Measurements from ENCODE around the gene GLOD5. TPM values are rescaled to one million over a fixed set of nuclear protein-coding genes. Genes with fewer than 3 reads are reported as not detected.

The GLOD5 gene
- polyA plus RNA-seq, 1 experiment: not detected

DNA sequence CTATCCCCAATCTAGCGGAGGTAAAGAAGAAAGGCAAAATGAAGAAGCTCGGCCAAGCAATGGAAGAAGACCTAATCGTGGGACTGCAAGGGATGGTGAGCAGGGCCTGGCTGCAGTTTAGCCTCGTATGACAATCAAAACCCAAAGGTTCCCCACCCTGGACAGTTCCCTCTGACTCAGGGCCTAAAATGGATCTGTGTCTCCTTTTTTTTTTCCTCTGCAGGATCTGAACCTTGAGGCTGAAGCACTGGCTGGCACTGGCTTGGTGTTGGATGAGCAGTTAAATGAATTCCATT, 41.3 kb downstream of the GLOD5 start:
- no peaks in the 10 kb centered on the region for H3K36me3 ChIP-seq (ENCODE audit: control insufficient read depth, insufficient read depth, low read length)
- ChIA-PET POLR2A (no interaction called here), CTCF (no interaction called here)
- no peaks in the 10 kb centered on the region for H3K27me3 ChIP-seq (ENCODE audit: control insufficient read depth, insufficient read depth, low read length)
- H3K4me3 ChIP-seq (ENCODE audit: low read depth, low read length): peak overlapping the region; percentile 78
- TF ChIP-seq, protein P1, sequence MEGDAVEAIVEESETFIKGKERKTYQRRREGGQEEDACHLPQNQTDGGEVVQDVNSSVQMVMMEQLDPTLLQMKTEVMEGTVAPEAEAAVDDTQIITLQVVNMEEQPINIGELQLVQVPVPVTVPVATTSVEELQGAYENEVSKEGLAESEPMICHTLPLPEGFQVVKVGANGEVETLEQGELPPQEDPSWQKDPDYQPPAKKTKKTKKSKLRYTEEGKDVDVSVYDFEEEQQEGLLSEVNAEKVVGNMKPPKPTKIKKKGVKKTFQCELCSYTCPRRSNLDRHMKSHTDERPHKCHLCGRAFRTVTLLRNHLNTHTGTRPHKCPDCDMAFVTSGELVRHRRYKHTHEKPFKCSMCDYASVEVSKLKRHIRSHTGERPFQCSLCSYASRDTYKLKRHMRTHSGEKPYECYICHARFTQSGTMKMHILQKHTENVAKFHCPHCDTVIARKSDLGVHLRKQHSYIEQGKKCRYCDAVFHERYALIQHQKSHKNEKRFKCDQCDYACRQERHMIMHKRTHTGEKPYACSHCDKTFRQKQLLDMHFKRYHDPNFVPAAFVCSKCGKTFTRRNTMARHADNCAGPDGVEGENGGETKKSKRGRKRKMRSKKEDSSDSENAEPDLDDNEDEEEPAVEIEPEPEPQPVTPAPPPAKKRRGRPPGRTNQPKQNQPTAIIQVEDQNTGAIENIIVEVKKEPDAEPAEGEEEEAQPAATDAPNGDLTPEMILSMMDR (IDR thresholded peaks at IDR 0.05; ENCODE audit: insufficient read depth, low read depth, low read length): no peak
- DNase-seq (ENCODE audit: low read depth): no peak

DNA sequence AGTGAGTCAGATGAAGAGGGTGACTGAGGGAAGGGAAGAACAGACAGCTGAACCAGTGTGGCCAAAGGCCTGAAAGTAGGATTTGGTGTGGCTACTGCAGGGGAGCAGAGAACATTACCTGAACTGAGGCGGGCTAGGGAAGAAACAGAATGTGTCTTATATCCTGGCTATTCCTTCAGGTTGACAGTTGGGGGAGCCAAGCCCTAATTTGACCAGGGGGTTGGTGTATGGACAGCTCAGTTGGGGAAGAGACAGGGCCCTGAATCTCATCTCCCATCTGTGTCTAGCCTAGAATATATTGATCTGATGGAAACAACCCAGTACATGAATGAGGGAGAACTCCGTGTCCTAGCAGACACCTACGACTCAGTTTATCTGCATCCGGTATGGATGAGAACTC, 44.5 kb downstream of the GLOD5 start:
- H3K27me3 ChIP-seq (ENCODE audit: control insufficient read depth, insufficient read depth, low read length): no peaks in the 10 kb centered on the region
- ChIA-PET CTCF (no interaction called here), POLR2A (no interaction called here)
- TF ChIP-seq, protein P1 (IDR thresholded peaks at IDR 0.05; ENCODE audit: insufficient read depth, low read depth, low read length): no peak
- H3K4me3 ChIP-seq (ENCODE audit: low read depth, low read length): no peak overlapping the region
- no peak for DNase-seq (ENCODE audit: low read depth)
- peaks cover 2% of the 10 kb centered on the region; the same call in 1 of the 2 replicates for H3K36me3 ChIP-seq (ENCODE audit: control insufficient read depth, insufficient read depth, low read length)

DNA sequence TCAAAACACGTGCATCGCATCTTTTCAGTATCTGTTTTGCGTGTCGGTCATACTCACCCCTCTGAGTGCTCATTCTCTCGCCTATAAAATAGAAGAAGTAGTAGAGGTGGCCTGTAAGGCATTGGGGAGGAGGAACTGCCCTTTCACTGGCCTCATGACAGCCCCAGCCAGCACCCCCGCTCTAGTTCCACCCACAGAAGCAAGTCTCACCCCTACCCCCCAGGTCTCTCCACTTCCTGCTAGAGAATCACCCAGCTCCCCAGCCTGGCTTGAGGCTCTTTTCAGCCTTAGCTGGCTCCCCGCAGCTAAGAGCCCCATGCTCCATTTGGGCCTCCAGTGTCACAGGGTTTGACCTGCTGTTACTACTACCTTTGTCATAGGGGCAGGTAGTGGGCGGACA, 52.1 kb downstream of the GLOD5 start:
- ChIA-PET CTCF (no interaction called here), POLR2A (no interaction called here)
- no peak overlapping the region for H3K4me3 ChIP-seq (ENCODE audit: low read depth, low read length)
- H3K36me3 ChIP-seq (ENCODE audit: control insufficient read depth, insufficient read depth, low read length): peaks cover 1% of the 10 kb centered on the region; the same call in 1 of the 2 replicates
- no peak for DNase-seq (ENCODE audit: low read depth)
- TF ChIP-seq, protein P1 (IDR thresholded peaks at IDR 0.05; ENCODE audit: insufficient read depth, low read depth, low read length): no peak
- no peaks in the 10 kb centered on the region for H3K27me3 ChIP-seq (ENCODE audit: control insufficient read depth, insufficient read depth, low read length)

DNA sequence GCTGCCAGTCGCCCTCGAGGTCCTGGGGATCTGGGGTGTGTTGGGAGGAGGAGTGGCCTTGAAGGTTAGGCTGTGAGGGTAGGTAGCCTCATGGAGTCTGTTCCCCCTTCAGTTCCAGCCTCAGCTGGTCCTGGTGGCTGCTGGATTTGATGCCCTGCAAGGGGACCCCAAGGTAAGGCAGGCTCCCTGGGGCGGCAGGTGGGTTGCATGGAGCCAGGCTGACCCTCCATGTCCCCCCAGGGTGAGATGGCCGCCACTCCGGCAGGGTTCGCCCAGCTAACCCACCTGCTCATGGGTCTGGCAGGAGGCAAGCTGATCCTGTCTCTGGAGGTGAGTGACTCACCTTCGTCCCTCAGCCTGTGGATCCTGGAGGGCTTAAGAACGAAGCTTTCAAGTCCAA, 53.2 kb downstream of the GLOD5 start:
- TF ChIP-seq, protein P1 (IDR thresholded peaks at IDR 0.05; ENCODE audit: insufficient read depth, low read depth, low read length): no peak
- CTCF ChIA-PET: no interaction called here
- Histone ChIP-seq H3K27me3 (ENCODE audit: control insufficient read depth, insufficient read depth, low read length) (no peaks in the 10 kb centered on the region), H3K36me3 (ENCODE audit: control insufficient read depth, insufficient read depth, low read length) (peaks cover 2% of the 10 kb centered on the region; the same call in 1 of the 2 replicates), H3K4me3 (ENCODE audit: low read depth, low read length) (no peak overlapping the region)
- POLR2A ChIA-PET: no interaction called here
- DNase-seq (ENCODE audit: low read depth): no peak

DNA sequence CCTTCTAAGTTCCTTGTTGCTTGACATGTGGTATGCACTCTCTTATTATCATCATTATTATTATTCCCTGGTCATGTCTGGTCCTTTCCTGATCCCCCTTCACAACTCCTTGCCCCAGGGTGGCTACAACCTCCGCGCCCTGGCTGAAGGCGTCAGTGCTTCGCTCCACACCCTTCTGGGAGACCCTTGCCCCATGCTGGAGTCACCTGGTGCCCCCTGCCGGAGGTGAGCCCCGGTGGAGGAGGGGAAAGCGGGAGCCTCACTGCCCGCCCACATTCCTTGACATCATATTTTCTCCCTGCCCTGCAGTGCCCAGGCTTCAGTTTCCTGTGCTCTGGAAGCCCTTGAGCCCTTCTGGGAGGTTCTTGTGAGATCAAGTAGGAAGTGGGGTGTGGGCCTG, 53.7 kb downstream of the GLOD5 start:
- TF ChIP-seq, protein P1 (IDR thresholded peaks at IDR 0.05; ENCODE audit: insufficient read depth, low read depth, low read length): no peak
- DNase-seq (ENCODE audit: low read depth): no peak
- CTCF ChIA-PET: no interaction called here
- Histone ChIP-seq H3K36me3 (ENCODE audit: control insufficient read depth, insufficient read depth, low read length) (peaks cover 4% of the 10 kb centered on the region), H3K4me3 (ENCODE audit: low read depth, low read length) (no peak overlapping the region), H3K27me3 (ENCODE audit: control insufficient read depth, insufficient read depth, low read length) (no peaks in the 10 kb centered on the region)
- POLR2A ChIA-PET: no interaction called here

Data from BJ (cell line).